CD4-positive, alpha-beta T cell (primary cell): ENCODE results near the gene OR10J4. TPM values are rescaled to one million over a fixed set of nuclear protein-coding genes. Genes with fewer than 3 reads are reported as not detected.

ENCODE experiments used
- ATAC-seq: fragments of 200-7000 bp; cut with Tn5 transposase; one replicate; pipeline ENCODE4 v1.10.0; 2022; ENCODE audit warnings: mild to moderate bottlenecking; ENCODE audit not compliant: poor library complexity
- CTCF ChIA-PET: fragments of 350-600 bp; sonication (Branson Sonifier 250); formaldehyde crosslinking; loops from one replicate; lab custom pipeline; 2021; ENCODE audit warnings: antibody characterized with exemption, inconsistent platforms; lab: Charles Lee
- POLR2A ChIA-PET: fragments of 350-600 bp; sonication (Branson Sonifier 250); formaldehyde crosslinking; loops from one replicate; lab custom pipeline; 2021; ENCODE audit warnings: antibody characterized with exemption, inconsistent platforms; lab: Charles Lee
- DNase-seq, 14 experiments: peaks; one replicate each; pipeline ENCODE4 v3.0.0-alpha.2; 2013 to 2020; ENCODE audit warnings: mixed read lengths in 2 of 14
- H3K27ac ChIP-seq, 2 donors: one replicate each; pipeline versions ENCODE4 v1.5.1 to v1.7.0; 2013; ENCODE audit warnings: low read length in 2 of 2, low read depth in 1 of 2, mild to moderate bottlenecking in 1 of 2
- H3K27me3 ChIP-seq, 2 experiments: 1 replicate in 1 of 2; 2 replicates in 1 of 2; pipeline versions ENCODE4 v1.6.1 to v1.7.0; 2013; ENCODE audit warnings: low read length in 2 of 2, control low read depth in 1 of 2, mild to moderate bottlenecking in 1 of 2, moderate library complexity in 1 of 2; ENCODE audit not compliant: insufficient read depth in 2 of 2, control insufficient read depth in 1 of 2
- H3K36me3 ChIP-seq: one replicate; pipeline ENCODE4 v1.6.1; 2013; ENCODE audit warnings: low read length, control low read depth; ENCODE audit not compliant: insufficient read depth
- H3K4me1 ChIP-seq: one replicate; pipeline ENCODE4 v1.6.1; 2013; ENCODE audit warnings: low read length, control low read depth; ENCODE audit not compliant: insufficient read depth
- H3K4me3 ChIP-seq: one replicate; pipeline ENCODE4 v1.5.1; 2013; ENCODE audit warnings: mild to moderate bottlenecking, low read length, moderate library complexity
- H3K9me3 ChIP-seq, 2 experiments: 1 replicate in 1 of 2; 2 replicates in 1 of 2; pipeline versions ENCODE4 v1.6.1 to v1.7.0; 2013; ENCODE audit warnings: low read length in 2 of 2, mild to moderate bottlenecking in 2 of 2, control low read depth in 1 of 2, moderate library complexity in 1 of 2; ENCODE audit not compliant: control insufficient read depth in 1 of 2, insufficient read depth in 1 of 2
- H3K27ac Mint-ChIP-seq: one replicate; pipeline ENCODE4 v1.8.0; 2020; ENCODE audit warnings: mixed read lengths
- H3K27me3 Mint-ChIP-seq: one replicate; pipeline ENCODE4 v1.8.0; 2021; ENCODE audit warnings: mixed read lengths
- H3K36me3 Mint-ChIP-seq: one replicate; pipeline ENCODE4 v1.8.0; 2021; ENCODE audit warnings: low read depth, mixed read lengths
- H3K4me1 Mint-ChIP-seq: one replicate; pipeline ENCODE4 v1.8.0; 2021; ENCODE audit warnings: low read depth, mixed read lengths
- H3K4me3 Mint-ChIP-seq: one replicate; pipeline ENCODE4 v1.8.0; 2020; ENCODE audit warnings: mild to moderate bottlenecking, mixed read lengths
- H3K9me3 Mint-ChIP-seq: one replicate; pipeline ENCODE4 v1.8.0; 2020; ENCODE audit warnings: mixed read lengths
- CTCF ChIP-seq: fragments of 200-600 bp; IDR thresholded peaks from one replicate; pipeline ENCODE4 v1.8.0; 2022; ENCODE audit warnings: antibody characterized with exemption, mild to moderate bottlenecking
- intact Hi-C, 2 experiments: fragments of 100-400 bp; cut with DNase I in 1 of 2; cut with micrococcal nuclease in 1 of 2; formaldehyde crosslinking; loops; one replicate each; pipeline versions ENCODE4 v1.15.1 to v1.9.0; 2023 to 2025; cut with DNase I, micrococcal nuclease
- polyA plus RNA-seq, 2 donors: library from polyadenylated mRNA; unstranded; fragments of 120-200 nt; gene quantifications; one replicate each; pipeline ENCODE4 v1.2.1, GENCODE V29; 2013
- total RNA-seq, 174 experiments: library from RNA in 2 of 174; stranded (reverse) in 2 of 174; gene quantifications; one replicate each; pipeline ENCODE4 v1.2.3 and lab custom pipeline; 2021 to 2026

Gene OR10J4
- not detected for total RNA-seq
- polyA plus RNA-seq (2013, experiment 1 of 2) = not detected
- not detected for polyA plus RNA-seq (2013, experiment 2 of 2)
- 0 to 0.14 (median 0) reads per million in 172 experiments for total RNA-seq (lab: John Stamatoyannopoulos, UW)

GRCh38 chr1:159431904-159432303 is at the start of gene OR10J4:
TSS of gene OR10J4 (plus strand) at chr1:159432204.
- Mint-ChIP-seq H3K27me3 (peaks cover 12% of the 10 kb centered on the region), H3K9me3 (no peaks in the 10 kb centered on the region), H3K4me3 (no peak within 1 kb of the TSS), H3K36me3 (no peaks in the 10 kb centered on the region), H3K27ac (no peak within 1 kb of the TSS), H3K4me1 (no peaks in the 10 kb centered on the region)
- Histone ChIP-seq H3K4me1 (no peaks in the 10 kb centered on the region), H3K27ac (no peak within 1 kb of the TSS), H3K36me3 (no peaks in the 10 kb centered on the region), H3K4me3 (no peak within 1 kb of the TSS), H3K27me3 (no peaks in the 10 kb centered on the region), H3K9me3 (no peaks in the 10 kb centered on the region)
- DNase-seq (no peak), ATAC-seq (no peak)
- CTCF ChIA-PET = no interaction called here
- intact Hi-C loops = no loop called here
- POLR2A ChIA-PET = no interaction called here
- no peak for TF ChIP-seq CTCF

- Histone ChIP-seq H3K4me3 (no peak overlapping the region), H3K27me3 (no peaks in the 10 kb centered on the region), H3K4me1 (no peaks in the 10 kb centered on the region), H3K27ac (no peak overlapping the region), H3K9me3 (no peaks in the 10 kb centered on the region), H3K36me3 (no peaks in the 10 kb centered on the region)
- H3K27ac Mint-ChIP-seq = no peak overlapping the region
- H3K36me3 Mint-ChIP-seq = no peaks in the 10 kb centered on the region
- no peaks in the 10 kb centered on the region for H3K9me3 Mint-ChIP-seq
- H3K4me3 Mint-ChIP-seq = no peak overlapping the region
- ATAC-seq (no peak), DNase-seq (no peak)
- no peaks in the 10 kb centered on the region for H3K4me1 Mint-ChIP-seq
- no peaks in the 10 kb centered on the region for H3K27me3 Mint-ChIP-seq
- TF ChIP-seq CTCF = no peak
- POLR2A ChIA-PET = no interaction called here
- intact Hi-C loops = no loop called here
- CTCF ChIA-PET = no interaction called here
Measured at GRCh38 chr1:159406821-159407220, 25.2 kb upstream of the OR10J4 start.

- no peak for DNase-seq
- H3K27me3 Mint-ChIP-seq = peaks cover under 1% of the 10 kb centered on the region
- H3K27me3 ChIP-seq = no peaks in the 10 kb centered on the region
- POLR2A ChIA-PET = no interaction called here
- H3K36me3 Mint-ChIP-seq = no peaks in the 10 kb centered on the region
- H3K4me1 ChIP-seq = no peaks in the 10 kb centered on the region
- intact Hi-C loops = no loop called here
- no peak for ATAC-seq
- H3K36me3 ChIP-seq = no peaks in the 10 kb centered on the region
- no peak overlapping the region for H3K4me3 Mint-ChIP-seq
- H3K27ac ChIP-seq = no peak overlapping the region
- no peak overlapping the region for H3K27ac Mint-ChIP-seq
- no peak for TF ChIP-seq CTCF
- no peaks in the 10 kb centered on the region for H3K9me3 Mint-ChIP-seq
- CTCF ChIA-PET = no interaction called here
- no peak overlapping the region for H3K4me3 ChIP-seq
- H3K9me3 ChIP-seq = no peaks in the 10 kb centered on the region
- no peaks in the 10 kb centered on the region for H3K4me1 Mint-ChIP-seq
Measured at GRCh38 chr1:159408862-159409400, 23.1 kb upstream of the OR10J4 start.
